T-helper 22 cell (primary cell): Measurements from ENCODE around the gene AVL9.
"Not testable (repeated sequence)": the region's sequence is repeated elsewhere in the genome, so short reads cannot be mapped to it uniquely, and the experiment has no call there.

Source experiments
- DNase-seq: peaks from one replicate; pipeline ENCODE4 v3.0.0-alpha.2; 2020; ENCODE audit warnings: low read depth

The AVL9 gene

GRCh38 chr7:32591938-32592337, 96.6 kb downstream of the AVL9 start:
- no peak for DNase-seq

DNA sequence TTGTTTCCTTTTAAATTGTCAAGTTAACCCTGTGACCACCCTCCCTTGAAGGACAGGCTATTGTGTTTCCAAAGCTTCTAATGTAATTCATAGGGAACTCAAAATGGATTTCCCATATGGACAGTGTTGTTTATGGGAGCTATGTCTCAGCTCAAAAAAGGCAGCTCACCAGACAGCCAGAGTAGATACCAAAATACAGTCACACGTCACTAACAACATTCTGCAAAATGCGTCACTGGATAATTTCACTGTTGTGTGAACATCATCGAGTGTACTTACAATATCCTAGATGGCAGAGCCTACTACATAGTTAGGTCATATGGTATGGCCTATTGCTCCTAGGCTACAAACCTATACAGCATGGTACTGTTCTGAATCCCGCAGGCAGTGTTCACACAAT, 97.4 kb downstream of the AVL9 start:
- no peak for DNase-seq

DNA sequence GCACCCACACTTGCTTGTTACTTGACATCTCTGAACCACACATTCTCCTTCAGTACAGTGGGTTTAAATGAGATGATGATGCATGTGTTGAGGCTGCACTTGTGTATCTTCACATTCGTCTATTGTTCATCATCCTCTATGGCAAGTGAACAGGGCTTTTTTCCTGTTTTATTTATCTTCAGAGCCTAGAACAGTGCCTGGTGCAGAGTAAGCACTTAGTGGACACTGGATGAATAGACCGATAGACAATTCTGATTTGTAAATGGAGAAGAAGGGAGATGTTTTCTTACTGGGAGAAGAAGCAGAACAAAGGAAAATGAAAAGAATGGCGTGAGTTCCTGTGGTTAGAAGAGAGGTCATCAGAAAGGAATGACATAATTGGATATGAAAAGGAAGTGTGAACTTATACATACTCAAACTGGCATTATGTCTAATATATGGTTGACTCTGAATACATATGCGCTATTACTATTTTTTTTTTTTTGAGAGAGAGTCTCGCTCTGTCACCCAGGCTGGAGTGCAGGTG, 99.7 kb downstream of the AVL9 start:
- no peak for DNase-seq

- not testable (repeated sequence) for DNase-seq
Measured at GRCh38 chr7:32601196-32601595, 105.9 kb downstream of the AVL9 start.

DNA sequence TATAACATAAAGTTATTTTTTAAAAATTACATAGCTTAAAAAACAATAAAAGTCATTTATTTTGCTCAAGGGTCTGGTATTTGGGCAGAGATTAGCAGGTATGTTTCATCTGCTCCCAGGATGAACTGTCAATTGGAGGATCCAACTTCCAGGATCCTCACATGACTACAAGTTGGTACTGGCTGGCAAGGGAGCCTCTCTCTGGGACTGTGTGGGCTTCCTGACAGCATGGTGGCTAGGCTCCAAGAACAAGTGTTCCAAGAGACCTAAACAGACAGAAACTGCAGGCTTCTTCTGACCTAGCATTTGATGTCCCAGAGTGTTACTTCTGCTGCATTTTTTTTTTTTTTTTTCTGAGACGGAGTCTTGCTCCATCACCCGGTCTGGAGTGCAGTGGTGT, 107.2 kb downstream of the AVL9 start:
- DNase-seq = no peak

DNA sequence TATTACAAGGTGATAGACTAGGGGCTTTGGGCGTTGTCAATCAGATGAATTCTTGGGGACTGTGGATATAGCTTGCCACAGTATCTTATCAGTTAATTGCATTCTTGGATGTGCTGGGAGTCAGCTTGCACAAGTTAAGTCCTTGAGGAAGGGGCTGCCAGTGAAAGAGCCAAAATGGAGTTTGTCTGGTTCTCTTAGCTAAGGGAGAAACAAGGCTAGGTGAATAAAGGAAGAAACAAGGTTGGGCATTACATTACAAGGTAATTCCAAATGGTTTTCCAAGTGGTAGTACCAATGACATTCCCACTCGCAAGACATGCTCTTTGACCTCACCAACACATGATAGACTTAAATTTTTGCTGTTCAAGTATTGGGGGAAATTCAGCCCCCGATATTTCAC, 108.2 kb downstream of the AVL9 start:
- not testable (repeated sequence) for DNase-seq

GRCh38 chr7:32604047-32604446, 108.8 kb downstream of the AVL9 start:
- DNase-seq = not testable (repeated sequence)

GRCh38 chr7:32605032-32605431, 109.7 kb downstream of the AVL9 start:
- no peak for DNase-seq

DNA sequence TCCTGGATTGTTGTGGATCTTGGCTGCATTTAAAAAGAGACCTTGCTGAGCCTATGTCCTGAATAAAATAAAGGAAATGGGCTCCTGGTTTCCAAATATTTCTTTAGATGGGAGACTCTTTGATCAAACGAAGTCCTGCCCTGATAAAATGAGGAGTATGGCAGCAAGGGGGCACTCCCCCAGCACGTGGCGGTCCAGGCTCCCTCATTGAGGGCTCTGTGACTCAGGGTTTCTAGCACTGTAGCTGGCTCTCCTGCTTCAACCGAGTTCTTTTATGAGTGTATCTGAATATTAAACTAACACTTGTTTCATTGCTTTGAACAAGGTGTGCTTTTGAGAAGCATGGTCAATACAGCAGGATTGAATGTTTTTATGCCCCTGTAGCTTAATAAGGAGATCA, 114.2 kb downstream of the AVL9 start:
- DNase-seq = no peak

DNA sequence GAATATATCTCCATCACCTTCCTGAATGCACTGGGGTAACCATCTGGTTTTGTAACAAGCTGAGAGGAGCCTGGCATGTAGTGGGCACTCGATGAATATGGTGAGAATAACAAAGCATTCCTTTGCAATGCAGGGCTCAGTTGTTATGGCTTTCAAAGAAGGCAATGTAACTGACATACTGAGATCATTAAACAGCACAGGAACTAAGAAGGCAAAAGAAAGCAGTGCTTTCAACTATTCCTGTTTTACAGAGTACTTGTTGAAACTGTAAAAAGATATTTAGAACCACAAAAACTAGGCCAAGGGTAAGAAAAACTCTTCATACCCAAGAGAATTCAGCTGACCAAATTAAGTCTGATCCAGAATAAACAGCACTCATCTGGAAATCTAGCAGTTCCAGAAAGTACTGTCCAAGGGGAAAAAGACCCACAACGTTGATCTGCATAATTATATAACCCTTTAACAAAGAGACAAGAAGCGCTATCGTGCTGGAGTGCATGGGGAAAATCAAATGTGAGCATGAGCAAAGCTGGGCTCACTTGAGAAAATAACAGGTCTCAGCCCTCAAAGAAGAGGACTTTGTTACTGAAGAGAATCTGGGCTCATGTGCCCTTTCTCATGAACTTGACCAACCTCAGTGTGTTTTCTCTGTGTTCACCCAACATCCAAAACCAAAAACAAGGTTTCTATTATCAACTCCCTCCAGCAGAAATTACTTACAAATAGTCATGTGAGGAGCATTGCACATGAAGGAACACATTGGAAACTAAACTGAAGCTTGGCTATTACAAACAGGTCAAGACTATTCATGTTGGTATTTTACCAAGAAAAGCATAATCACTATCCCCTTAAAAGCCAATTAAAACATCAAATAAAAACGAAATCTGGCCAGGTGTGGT, 116.2 kb downstream of the AVL9 start:
- no peak for DNase-seq

DNA sequence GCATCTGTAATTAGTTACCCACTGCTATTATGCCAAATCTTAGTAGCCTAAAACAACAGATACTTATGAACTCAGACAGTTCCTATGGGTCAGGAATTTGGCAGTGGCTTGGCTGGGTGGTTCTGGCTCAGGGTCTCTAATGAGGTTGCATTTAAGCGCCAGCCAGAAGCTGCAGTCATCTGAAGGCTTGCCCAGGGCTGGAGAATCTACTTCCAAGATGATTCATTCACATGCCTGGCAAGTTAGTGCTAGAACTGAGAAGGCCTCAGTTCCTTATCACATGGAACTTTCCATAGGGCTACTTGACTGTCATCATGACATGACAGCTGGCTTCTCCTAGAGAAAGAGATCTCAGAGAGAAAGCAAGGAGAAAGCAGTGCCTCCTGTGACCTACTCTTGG, 121.3 kb downstream of the AVL9 start:
- DNase-seq = no peak

GRCh38 chr7:32618470-32618869, 123.2 kb downstream of the AVL9 start:
- DNase-seq = no peak

DNA sequence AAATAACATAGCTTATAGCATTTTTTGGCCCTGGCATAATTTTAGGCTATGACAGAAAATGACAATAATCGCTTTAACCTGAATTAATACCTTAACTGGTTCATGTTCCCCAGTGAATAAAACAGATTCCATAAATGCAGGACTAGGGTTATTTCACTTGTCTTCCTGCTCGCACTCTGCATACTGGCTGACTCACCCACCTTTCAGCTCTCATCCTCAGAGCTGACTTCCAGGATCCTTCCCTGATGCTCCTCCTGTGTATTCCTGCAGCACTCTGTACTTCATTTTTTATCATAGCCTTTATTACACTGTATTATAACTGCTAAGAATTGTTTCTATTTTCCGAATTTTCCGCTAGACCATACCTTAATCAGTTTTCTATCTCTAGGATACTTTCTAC, 123.7 kb downstream of the AVL9 start:
- DNase-seq = no peak

GRCh38 chr7:32619416-32619815, 124.1 kb downstream of the AVL9 start:
- not testable (repeated sequence) for DNase-seq

- no peak for DNase-seq
Measured at GRCh38 chr7:32631021-32631420, 135.7 kb downstream of the AVL9 start.

DNA sequence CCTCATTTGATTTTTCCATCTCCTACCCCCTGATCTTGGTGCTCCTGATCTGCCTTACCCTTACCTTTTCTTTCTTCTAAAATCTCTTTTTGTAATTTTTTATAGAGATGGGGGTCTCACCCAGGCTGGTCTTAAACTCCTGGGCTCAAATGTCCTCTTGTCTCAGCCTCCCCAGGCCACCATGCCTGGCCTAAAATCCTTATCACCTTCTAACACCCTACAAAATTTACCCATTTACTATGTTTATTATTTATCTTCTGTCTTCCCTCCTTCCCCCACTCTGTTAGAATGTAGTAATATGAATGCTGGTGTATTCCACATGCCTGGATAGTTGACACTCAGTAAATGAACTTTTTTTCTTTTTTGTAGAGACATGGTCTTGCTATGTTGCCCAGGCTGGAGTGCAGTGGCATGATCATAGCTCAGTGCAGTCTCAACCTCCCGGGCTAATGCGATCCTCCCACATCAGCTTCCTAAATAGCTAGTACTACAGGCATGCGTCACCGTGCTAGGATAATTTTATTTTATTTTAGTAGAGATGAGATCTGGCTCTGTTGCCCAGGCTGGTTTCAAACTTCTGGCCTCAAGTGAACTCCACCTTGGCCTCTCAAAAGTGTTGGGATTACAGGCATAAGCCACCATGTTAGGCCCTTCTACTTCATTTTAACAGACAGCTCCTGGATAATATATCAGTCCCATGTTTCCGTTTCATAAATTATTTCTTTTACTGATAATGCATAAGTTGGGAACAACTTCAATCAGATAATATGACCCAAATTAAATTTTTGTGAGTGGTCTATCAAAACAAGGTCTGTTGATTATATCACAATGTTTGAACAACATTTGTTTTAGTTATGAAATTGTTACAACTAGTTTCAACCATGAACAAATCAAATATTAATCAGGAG, 136.6 kb downstream of the AVL9 start:
- not testable (repeated sequence) for DNase-seq

- DNase-seq = not testable (repeated sequence)
Measured at GRCh38 chr7:32633446-32633845, 138.2 kb downstream of the AVL9 start.

DNA sequence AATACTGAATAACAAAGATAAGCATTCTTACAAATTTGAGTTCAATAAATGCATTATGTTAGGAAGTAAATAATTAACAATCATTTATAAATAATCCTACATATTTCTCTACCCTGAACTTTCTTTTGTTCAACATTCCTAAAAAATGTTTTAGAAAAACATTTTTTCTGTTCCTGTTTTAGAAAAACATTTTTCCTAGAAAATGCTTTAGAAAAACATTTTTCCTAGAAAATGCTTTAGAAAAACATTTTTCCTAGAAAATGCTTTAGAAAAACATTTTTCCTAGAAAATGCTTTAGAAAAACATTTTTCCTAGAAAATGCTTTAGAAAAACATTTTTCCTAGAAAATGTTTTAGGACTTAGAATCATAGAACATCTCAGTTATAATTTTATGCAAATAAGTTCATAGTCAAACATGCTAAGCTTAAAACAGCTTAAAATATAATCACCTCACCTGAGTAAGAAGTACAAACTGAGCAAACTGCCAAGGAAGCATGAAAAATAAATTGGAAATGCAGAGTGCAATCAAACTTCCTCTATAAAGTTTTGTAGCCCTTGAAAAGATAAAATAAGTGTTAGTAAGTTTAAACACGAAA, 139.6 kb downstream of the AVL9 start:
- not testable (repeated sequence) for DNase-seq

DNA sequence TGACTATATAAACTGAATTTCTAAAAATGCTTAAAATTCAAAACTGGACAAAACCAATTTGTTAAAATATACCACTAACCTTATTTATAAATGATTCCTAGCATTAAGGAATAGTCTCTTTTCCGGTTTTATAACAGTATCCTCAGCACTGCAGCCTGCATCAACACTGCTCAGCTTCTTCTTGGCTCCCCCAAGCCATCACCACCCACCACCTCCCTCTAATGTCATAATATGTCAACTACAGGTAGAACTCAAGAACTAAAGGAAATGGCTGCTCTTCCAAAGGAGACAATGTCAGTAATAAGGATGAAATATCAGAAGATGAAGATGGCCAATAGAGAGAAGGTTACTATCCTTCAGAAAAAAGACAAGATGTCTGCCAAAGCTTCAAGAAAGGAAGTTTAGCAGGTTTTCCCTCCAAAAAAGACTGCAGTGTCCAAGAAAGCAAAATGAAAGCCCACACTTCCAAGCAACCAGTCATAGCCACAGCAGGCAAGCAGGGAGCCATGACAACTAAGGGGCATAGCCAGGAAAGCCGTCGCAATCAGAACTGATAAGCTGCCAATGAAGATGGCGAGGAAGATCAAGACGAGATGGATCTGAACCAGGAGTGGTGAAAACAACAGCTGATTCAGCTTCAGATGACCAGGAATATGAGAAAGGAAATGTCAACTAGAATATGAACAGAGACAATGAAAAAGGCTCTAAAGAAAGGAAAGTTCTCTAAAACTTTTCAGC, 141.6 kb downstream of the AVL9 start:
- DNase-seq = not testable (repeated sequence)

- DNase-seq = not testable (repeated sequence)
Measured at GRCh38 chr7:32637611-32638010, 142.3 kb downstream of the AVL9 start.
